ENCODE measurements around the gene TSPAN11. TPM values are rescaled to one million over a fixed set of nuclear protein-coding genes. Genes with fewer than 3 reads are reported as not detected.

Gene TSPAN11
- total and polyA plus RNA-seq, 10 donors: 0.26 to 4.1 (median 1.4) TPM

DNA sequence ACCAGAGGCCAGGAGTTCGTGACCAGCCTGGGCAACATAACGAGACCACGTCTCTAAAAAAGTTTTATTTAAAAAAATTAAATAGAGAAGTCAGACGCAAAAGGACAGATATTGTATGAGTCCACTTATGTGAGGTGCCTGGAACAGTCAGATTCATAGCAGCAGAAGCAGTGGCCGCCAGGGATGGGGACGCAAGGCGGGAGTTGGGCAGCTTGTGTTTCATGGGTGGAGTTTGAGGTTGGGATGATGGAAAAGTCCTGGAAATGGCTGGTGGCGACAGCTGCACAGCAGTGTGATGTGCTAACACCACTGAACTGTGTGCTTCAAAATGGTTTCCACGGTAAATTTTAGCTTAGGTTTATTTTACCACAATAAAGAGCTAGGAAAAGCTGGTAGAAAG lies 89.5 kb downstream of the TSPAN11 start:
- TF ChIP-seq, protein P1, sequence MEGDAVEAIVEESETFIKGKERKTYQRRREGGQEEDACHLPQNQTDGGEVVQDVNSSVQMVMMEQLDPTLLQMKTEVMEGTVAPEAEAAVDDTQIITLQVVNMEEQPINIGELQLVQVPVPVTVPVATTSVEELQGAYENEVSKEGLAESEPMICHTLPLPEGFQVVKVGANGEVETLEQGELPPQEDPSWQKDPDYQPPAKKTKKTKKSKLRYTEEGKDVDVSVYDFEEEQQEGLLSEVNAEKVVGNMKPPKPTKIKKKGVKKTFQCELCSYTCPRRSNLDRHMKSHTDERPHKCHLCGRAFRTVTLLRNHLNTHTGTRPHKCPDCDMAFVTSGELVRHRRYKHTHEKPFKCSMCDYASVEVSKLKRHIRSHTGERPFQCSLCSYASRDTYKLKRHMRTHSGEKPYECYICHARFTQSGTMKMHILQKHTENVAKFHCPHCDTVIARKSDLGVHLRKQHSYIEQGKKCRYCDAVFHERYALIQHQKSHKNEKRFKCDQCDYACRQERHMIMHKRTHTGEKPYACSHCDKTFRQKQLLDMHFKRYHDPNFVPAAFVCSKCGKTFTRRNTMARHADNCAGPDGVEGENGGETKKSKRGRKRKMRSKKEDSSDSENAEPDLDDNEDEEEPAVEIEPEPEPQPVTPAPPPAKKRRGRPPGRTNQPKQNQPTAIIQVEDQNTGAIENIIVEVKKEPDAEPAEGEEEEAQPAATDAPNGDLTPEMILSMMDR (IDR thresholded peaks at IDR 0.05 in 8 of 11, conservative IDR thresholded peaks at IDR 0.05 in 3 of 11): no peak
- TF ChIP-seq POLR2A (IDR thresholded peaks at IDR 0.05): no peak
- intact Hi-C loops (cut with DNase I; ENCODE audit: low total_unique reads): no loop called here
- Histone ChIP-seq H3K27me3 (replicated peaks in 1 of 7) (no peaks in the 10 kb centered on the region), H3K4me1 (peaks cover 0 to 43% (median 9%) of the 10 kb centered on the region in 6 donors), H3K4me3 (no peak overlapping the region), H3K9me3 (peaks cover 0 to 5% (median 0%) of the 10 kb centered on the region in 8 donors), H3K36me3 (no peaks in the 10 kb centered on the region), H3K27ac (peak overlapping the region in 2 of 8 donors; percentile 18 to 33)
- DNase-seq: peak; percentile 51
- 81 to 91% (median 87%) methylated on average over 9 of the region's 9 CpGs for WGBS, 5 donors

DNA sequence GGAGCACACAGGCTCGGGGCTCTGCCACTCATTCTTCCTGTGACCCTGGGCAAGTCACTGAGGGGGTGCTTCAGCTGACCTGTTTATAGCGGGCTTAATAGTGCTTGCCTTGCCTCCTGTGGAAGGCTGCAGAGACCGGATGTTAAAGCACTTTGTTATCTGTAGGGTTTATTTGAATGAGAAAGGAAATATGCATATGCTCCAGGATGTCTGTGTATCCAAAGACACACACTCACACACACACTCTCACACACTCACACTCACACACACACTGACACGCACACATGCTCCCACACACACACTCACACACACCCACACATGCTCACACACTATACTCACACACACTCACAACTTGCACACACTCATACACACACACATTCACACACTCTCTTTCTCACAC lies 91.0 kb downstream of the TSPAN11 start:
- H3K4me3 ChIP-seq: no peak overlapping the region
- H3K27me3 ChIP-seq (replicated peaks in 1 of 7): no peaks in the 10 kb centered on the region
- peaks cover 3 to 50% (median 15%) of the 10 kb centered on the region in 6 donors for H3K4me1 ChIP-seq
- peak; percentile 58 for DNase-seq
- H3K36me3 ChIP-seq: no peaks in the 10 kb centered on the region
- peak overlapping the region in 3 of 8 donors; percentile 14 to 35 (median 25) for H3K27ac ChIP-seq
- 64 to 83% (median 72%) methylated on average over 2 to 4 of the region's 4 CpGs for WGBS, 5 donors
- intact Hi-C loops (cut with DNase I; ENCODE audit: low total_unique reads): no loop called here
- TF ChIP-seq, protein P1 (IDR thresholded peaks at IDR 0.05 in 8 of 11, conservative IDR thresholded peaks at IDR 0.05 in 3 of 11): no peak
- TF ChIP-seq POLR2AphosphoS5 (IDR thresholded peaks at IDR 0.05): peak in 1 of 3 donors; percentile 25
- H3K9me3 ChIP-seq: peaks cover 0 to 5% (median 0%) of the 10 kb centered on the region in 8 donors

DNA sequence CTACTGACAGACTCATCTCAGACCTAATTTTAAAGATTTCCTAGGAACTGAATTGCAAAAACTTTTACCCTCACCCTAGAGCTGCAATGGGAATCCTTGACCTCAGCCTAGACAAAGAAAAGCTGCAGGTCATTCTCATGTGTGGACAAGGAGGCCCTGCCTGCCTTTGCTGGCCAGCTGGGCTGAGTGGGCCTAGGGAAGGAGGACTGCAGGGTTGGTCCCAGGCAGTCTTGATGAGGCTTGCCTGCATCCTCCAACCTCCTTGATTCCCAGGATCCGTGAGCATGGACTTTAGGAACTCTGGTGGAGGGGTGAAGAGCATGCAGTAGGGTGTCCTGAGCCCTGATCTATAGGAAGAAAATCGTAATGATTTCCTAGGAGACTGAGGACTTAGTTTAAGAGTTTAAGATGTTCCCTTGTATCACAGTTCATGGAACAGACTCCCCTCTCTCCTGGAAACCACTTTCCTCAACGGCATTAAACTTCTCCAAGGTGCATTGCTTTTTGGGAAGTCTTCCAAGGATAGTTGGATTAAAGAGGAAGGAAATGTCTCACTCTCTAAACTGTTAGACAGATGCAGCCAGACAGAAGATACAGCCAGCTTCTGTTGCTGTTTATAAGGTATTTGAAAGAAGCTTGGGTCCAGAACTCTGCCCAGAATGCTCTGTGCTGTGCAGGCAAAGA lies 91.7 kb downstream of the TSPAN11 start:
- peak overlapping the region in 3 of 8 donors; percentile 14 to 35 (median 25) for H3K27ac ChIP-seq
- no peak overlapping the region for H3K4me3 ChIP-seq
- H3K4me1 ChIP-seq: peaks cover 3 to 57% (median 19%) of the 10 kb centered on the region in 6 donors
- H3K9me3 ChIP-seq: peaks cover 0 to 5% (median 0%) of the 10 kb centered on the region in 8 donors
- no peak for TF ChIP-seq POLR2A (IDR thresholded peaks at IDR 0.05)
- TF ChIP-seq POLR2AphosphoS5 (IDR thresholded peaks at IDR 0.05): no peak
- TF ChIP-seq, protein P1 (IDR thresholded peaks at IDR 0.05 in 8 of 11, conservative IDR thresholded peaks at IDR 0.05 in 3 of 11): no peak
- no peaks in the 10 kb centered on the region for H3K27me3 ChIP-seq (replicated peaks in 1 of 7)
- whole genome bisulfite sequencing, 5 donors: 51 to 65% (median 56%) methylated on average over 3 of the region's 3 CpGs
- no peaks in the 10 kb centered on the region for H3K36me3 ChIP-seq
- intact Hi-C loops (cut with DNase I; ENCODE audit: low total_unique reads): no loop called here
- peak; percentile 55 for DNase-seq

DNA sequence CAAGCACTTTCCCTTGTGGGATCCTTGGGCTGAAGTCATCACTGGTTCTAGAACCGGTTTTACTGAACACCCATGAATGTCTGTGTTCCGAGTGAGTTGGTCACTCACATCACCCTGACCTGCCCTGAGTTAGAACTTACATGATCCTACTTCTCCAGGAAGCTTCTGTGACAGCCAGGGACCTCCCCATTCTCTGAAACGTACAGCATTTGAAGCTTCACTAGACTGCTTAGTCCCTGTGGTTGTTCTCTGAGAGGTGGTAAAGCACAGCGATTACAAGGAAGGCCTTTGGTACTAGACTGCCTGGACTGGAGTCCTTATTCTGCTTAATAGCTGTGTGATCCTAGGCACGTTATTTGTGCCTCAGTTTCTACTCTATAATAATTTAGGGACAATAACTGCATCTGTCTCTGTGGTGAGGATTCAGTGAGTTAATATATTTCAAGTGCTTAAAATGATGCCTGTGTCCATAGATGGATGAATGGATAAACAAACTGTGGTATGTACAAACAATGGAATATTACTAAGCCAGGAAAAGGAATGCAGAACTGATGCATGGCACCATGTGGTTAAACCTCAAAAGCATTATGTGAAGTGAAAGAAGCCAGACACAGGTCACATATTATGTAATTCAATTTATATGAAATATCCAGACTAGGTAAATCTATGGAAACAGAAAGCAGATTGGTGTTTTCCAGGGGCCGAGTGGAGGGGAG lies 92.4 kb downstream of the TSPAN11 start:
- TF ChIP-seq, protein P1 (IDR thresholded peaks at IDR 0.05 in 8 of 11, conservative IDR thresholded peaks at IDR 0.05 in 3 of 11): no peak
- TF ChIP-seq POLR2A (IDR thresholded peaks at IDR 0.05) (no peak), POLR2AphosphoS5 (IDR thresholded peaks at IDR 0.05) (no peak)
- peaks cover 3 to 59% (median 19%) of the 10 kb centered on the region in 6 donors for H3K4me1 ChIP-seq

More for the DNA sequence above, 92.4 kb downstream of the TSPAN11 start:
- peak; percentile 13 for DNase-seq
- WGBS, 5 donors: 78 to 86% (median 83%) methylated on average over 6 of the region's 6 CpGs
- peak overlapping the region in 1 of 8 donors; percentile 35 for H3K27ac ChIP-seq
- H3K27me3 ChIP-seq (replicated peaks in 1 of 7): no peaks in the 10 kb centered on the region
- no peaks in the 10 kb centered on the region for H3K36me3 ChIP-seq
- H3K4me3 ChIP-seq: no peak overlapping the region
- peaks cover 0 to 5% (median 0%) of the 10 kb centered on the region in 8 donors for H3K9me3 ChIP-seq
- intact Hi-C loops (cut with DNase I; ENCODE audit: low total_unique reads): no loop called here

All from spleen (tissue), 11 donors.